Left ventricle myocardium inferior (tissue), 1 donor: ENCODE data around the gene HNF4A. TPM values are rescaled to one million over a fixed set of nuclear protein-coding genes. Genes with fewer than 3 reads are reported as not detected.

Experiments used
- DNase-seq: peaks from one replicate; pipeline ENCODE4 v3.0.0-alpha.2; 2020
- H3K27ac ChIP-seq: fragments of 200-600 bp; replicated peaks from 2 replicates; pipeline ENCODE4 v1.8.0; 2021
- H3K27me3 ChIP-seq: fragments of 200-600 bp; 2 replicates; pipeline ENCODE4 v1.8.0; 2021; ENCODE audit warnings: low read depth
- H3K36me3 ChIP-seq: fragments of 200-600 bp; 2 replicates; pipeline ENCODE4 v1.8.0; 2021
- H3K4me1 ChIP-seq: fragments of 200-600 bp; 2 replicates; pipeline ENCODE4 v1.8.0; 2021
- H3K4me3 ChIP-seq: fragments of 200-600 bp; 2 replicates; pipeline ENCODE4 v1.8.0; 2021; ENCODE audit warnings: mild to moderate bottlenecking, moderate library complexity
- H3K9me3 ChIP-seq: fragments of 200-600 bp; replicated peaks from 2 replicates; pipeline ENCODE4 v1.8.0; 2021
- intact Hi-C: fragments of 100-400 bp; cut with micrococcal nuclease; formaldehyde crosslinking; loops from one replicate; pipeline ENCODE4 v1.11.0; 2022
- total RNA-seq: library from RNA; stranded (reverse); fragmentation: NEBNext Ultra II Directional; extraction: Animal tissue kit (Norgen Biotek cat#: 25700); gene quantifications from one replicate; pipeline ENCODE4 v1.2.1, GENCODE V29; 2021
- TF ChIP-seq, protein P1 (sequence below): fragments of 200-600 bp; IDR thresholded peaks from 2 replicates; pipeline ENCODE4 v1.8.0; 2021; ENCODE audit warnings: antibody characterized with exemption, mild to moderate bottlenecking, borderline replicate concordance
- donor health status: DM: no; HTN: yes; CAD: no; lungs with severe emphysema.

Gene HNF4A
- total RNA-seq, 1 donor from 2014 or later: not detected

DNA sequence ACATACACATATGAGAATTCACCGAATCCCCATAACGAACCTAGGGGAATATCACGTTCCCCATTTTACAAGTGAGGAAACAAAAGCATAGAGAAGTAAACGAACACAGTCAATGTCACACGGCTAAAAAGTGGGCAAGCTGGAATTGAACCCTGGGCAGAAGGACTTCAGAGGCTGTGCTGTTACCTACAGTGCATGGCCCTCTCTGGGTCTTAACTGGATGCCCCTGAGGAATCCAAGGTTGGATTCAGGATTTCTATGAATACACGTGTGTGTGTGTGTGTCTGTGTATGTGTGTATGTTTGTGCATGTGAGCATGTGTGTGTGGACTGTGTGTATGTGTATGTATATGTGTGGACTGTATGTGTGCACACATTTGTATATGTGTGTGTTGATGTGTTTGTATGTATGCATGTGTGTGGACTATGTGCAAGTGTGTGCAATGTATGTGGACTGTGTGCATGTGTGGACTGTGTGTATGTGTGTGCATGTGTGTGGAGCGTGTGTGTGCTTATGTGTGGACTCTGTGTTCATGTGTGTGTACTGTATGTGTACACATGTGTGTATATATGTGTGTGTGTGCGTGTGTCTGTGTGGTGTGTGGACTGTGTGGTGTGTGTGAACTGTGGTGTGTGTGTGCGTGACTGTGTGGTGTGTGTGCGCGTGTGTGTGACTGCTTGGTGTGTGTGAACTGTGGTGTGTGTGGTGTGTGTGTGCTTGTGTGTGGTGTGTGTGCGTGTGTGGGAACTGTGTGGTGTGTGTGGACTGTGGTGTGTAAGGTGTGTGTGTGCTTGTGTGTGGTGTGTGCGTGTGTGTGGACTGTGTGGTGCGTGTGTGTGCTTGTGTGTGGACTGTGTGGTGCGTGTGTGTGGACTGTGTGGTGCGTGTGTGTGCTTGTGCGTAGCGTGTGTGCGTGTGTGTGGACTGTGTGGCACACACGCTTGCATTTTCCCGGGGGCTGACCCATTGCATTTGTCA is 49.0 kb downstream of the HNF4A start:
- H3K27me3 ChIP-seq: peaks cover 49% of the 10 kb centered on the region
- no peak overlapping the region for H3K27ac ChIP-seq
- no peaks in the 10 kb centered on the region for H3K36me3 ChIP-seq
- no peak overlapping the region for H3K4me3 ChIP-seq
- intact Hi-C loops: no loop called here
- no peak for DNase-seq
- H3K4me1 ChIP-seq: no peaks in the 10 kb centered on the region
- no peaks in the 10 kb centered on the region for H3K9me3 ChIP-seq
- TF ChIP-seq, protein P1, sequence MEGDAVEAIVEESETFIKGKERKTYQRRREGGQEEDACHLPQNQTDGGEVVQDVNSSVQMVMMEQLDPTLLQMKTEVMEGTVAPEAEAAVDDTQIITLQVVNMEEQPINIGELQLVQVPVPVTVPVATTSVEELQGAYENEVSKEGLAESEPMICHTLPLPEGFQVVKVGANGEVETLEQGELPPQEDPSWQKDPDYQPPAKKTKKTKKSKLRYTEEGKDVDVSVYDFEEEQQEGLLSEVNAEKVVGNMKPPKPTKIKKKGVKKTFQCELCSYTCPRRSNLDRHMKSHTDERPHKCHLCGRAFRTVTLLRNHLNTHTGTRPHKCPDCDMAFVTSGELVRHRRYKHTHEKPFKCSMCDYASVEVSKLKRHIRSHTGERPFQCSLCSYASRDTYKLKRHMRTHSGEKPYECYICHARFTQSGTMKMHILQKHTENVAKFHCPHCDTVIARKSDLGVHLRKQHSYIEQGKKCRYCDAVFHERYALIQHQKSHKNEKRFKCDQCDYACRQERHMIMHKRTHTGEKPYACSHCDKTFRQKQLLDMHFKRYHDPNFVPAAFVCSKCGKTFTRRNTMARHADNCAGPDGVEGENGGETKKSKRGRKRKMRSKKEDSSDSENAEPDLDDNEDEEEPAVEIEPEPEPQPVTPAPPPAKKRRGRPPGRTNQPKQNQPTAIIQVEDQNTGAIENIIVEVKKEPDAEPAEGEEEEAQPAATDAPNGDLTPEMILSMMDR: no peak

GRCh38 chr20:44405257-44405656 is 49.8 kb downstream of the HNF4A start:
- Histone ChIP-seq H3K4me1 (no peaks in the 10 kb centered on the region), H3K4me3 (no peak overlapping the region), H3K9me3 (no peaks in the 10 kb centered on the region), H3K27ac (no peak overlapping the region), H3K27me3 (peaks cover 44% of the 10 kb centered on the region), H3K36me3 (no peaks in the 10 kb centered on the region)
- no peak for DNase-seq
- intact Hi-C loops: no loop called here
- TF ChIP-seq, protein P1: no peak

DNA sequence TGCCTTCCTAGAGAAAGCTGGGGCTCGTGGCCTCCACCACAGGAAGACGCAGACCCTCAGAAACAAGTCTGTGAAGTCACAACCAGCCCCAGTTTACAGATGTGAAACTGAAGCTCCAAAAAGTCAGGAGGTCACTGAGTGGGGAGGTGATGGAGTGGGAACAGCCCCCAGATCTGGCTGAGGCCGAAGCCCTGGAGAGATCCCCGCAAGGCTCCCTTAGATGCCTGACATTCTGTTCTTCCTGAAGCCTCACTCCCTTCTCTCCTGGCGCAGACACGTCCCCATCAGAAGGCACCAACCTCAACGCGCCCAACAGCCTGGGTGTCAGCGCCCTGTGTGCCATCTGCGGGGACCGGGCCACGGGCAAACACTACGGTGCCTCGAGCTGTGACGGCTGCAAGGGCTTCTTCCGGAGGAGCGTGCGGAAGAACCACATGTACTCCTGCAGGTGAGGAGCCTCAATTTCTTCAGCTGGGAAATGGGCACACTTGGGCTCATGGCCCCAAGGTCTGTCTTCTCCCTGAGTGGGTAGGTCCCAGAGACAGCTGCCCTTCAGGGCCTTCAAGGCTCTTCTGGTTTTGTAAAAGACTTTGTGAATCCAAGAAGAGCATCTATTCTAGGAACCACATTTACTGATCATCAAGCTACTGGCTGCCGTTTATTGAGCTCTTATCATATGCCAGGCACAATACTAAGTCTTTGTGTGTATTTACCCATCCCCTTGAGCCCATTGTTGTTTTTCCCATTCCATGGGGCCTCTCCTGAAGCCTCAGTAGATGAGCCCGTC is 50.5 kb downstream of the HNF4A start:
- Histone ChIP-seq H3K27ac (no peak overlapping the region), H3K4me3 (no peak overlapping the region), H3K9me3 (no peaks in the 10 kb centered on the region), H3K36me3 (no peaks in the 10 kb centered on the region), H3K27me3 (peaks cover 45% of the 10 kb centered on the region), H3K4me1 (no peaks in the 10 kb centered on the region)
- intact Hi-C loops: no loop called here
- TF ChIP-seq, protein P1: no peak
- no peak for DNase-seq

GRCh38 chr20:44406572-44407137 is 51.2 kb downstream of the HNF4A start:
- Histone ChIP-seq H3K4me3 (no peak overlapping the region), H3K27ac (no peak overlapping the region), H3K36me3 (no peaks in the 10 kb centered on the region), H3K27me3 (peaks cover 46% of the 10 kb centered on the region), H3K9me3 (no peaks in the 10 kb centered on the region), H3K4me1 (no peaks in the 10 kb centered on the region)
- TF ChIP-seq, protein P1: no peak
- DNase-seq: no peak
- intact Hi-C loops: no loop called here

DNA sequence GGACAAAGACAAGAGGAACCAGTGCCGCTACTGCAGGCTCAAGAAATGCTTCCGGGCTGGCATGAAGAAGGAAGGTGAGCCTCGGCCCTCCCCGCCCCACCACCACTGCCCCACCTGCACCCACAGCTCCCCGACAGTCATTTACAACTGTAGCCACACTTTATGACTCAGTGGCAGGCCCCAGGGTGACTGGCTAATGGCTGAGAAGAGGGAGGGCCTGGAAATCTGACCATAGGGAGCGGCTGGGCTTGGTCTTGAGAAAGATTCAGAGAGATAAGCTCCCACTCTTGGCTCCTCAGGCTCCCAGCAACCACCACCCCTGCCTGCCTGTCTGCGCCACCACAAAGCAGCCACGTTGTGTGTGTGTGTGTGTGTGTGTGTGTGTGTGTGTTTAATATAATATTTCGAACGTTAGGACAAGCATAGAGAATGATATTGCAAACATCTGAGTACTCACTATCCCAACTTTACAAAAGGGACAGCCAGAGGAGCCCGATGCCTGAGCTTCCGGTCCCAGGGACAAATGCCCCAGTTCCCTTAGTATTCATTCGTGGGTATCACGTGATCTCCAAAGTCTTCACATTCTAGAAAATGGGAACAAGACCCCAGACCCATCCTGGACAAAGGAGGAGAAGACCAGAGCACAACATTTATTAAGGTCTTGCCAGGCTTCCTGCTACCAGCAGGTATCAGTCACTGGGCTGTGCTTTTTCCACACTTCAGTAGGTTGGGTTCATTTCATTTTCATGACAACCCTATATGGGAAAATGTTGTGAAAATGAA is 52.1 kb downstream of the HNF4A start:
- no peak for DNase-seq
- no peak overlapping the region for H3K4me3 ChIP-seq
- H3K27ac ChIP-seq: no peak overlapping the region
- intact Hi-C loops: no loop called here
- no peaks in the 10 kb centered on the region for H3K9me3 ChIP-seq
- H3K4me1 ChIP-seq: no peaks in the 10 kb centered on the region
- TF ChIP-seq, protein P1: no peak
- no peaks in the 10 kb centered on the region for H3K36me3 ChIP-seq
- peaks cover 46% of the 10 kb centered on the region for H3K27me3 ChIP-seq
